HG02763 (cell line): ENCODE data around the gene ENPP6.
"Not testable (repeated sequence)": the region's sequence is repeated elsewhere in the genome, so short reads cannot be mapped to it uniquely, and the experiment has no call there.

Source experiments
- ATAC-seq: cut with Tn5 transposase; IDR thresholded peaks from one replicate; pipeline ENCODE4 v1.9.1; 2021; ENCODE audit warnings: mild to moderate bottlenecking, moderate library complexity; ENCODE audit not compliant: unreplicated experiment

The ENPP6 gene

DNA sequence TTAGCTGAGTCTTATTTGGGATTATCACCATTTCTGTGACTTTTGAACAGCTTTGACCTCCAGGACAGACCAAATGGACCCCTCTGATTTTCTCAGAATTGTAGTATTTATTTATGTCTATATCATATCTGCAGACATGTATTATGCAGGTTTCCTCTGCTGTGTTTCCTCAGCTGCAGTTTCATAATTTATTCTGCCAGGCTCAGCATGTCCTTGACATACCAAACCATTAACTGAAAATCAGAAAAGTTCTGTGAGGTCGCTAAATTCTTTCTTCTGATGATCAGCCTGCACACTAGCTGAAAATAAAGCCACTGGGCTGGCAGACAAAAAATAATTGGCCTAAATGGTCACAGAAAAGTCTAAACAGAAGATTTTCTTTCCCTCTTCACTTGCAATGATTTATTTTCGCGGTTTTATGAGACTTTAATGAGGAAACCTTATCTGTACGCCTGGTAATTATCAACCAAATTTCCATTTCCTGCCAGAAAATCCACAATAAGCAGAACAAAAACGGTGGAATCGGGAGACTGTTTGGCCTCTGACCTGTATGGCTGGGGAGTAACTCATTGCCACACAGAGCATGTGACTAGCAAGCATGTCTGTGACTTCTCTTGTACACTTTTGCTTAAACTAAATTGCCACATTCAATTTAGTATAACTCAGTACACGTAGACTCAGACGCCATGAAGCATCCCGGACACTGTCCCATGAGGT, 150.9 kb downstream of the ENPP6 start:
- no peak for ATAC-seq

DNA sequence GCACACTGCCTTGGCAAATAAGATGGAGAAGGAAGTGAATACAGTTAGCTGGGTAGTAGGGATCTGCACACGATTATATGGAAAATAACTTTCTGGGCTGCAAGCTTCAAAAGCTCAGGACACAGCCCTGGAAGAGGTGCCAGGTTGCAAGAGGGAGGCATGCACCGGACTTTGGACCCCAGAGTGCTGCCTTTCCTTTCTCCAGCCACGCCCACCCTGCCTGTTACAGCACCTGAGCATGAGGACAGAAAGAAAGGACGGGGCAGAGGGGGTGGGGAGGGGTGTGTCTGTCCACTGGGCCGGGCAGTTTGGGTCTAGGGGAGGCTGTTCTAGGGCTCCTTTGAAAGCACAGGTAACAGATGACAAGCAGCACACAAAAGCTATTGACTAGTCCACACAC, 152.8 kb downstream of the ENPP6 start:
- no peak for ATAC-seq

DNA sequence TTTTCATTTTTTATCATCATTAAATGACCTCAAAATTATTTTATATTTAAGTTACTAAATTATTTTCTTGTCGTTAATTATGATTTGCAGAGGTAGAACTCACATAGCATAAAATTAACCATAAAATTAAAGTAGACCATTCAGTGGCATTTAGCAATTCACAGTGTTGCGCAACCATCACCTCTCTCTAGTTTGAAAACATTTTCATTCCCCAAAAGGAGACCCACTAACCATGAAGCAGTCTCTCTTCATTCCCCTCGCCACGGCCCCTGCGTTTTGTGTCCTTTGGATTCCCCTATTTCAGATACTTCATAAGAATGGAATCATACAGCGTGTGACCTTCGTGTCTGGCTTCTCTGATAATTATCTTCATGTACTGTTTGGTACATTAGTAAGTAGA, 154.9 kb downstream of the ENPP6 start:
- ATAC-seq = no peak

DNA sequence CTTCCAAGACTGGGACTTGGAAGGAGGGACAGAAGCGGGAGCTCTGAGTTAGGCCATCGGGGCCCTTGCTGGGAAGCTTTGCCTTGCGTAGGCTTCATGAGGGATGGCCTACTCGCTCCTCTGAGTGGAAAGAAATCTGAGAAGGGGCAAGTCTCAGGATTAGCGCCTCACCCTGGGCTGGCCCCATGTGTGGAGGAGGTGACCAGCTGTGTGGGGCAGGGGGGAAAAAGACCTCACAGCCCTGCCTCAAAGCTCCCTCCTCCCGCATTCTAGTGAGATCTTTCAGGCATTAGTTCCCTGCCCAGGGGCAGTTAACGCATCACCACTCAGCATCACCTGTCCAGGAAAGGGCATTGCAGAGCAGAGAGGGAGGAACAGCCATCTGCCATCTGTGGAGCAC, 156.1 kb downstream of the ENPP6 start:
- ATAC-seq = no peak

DNA sequence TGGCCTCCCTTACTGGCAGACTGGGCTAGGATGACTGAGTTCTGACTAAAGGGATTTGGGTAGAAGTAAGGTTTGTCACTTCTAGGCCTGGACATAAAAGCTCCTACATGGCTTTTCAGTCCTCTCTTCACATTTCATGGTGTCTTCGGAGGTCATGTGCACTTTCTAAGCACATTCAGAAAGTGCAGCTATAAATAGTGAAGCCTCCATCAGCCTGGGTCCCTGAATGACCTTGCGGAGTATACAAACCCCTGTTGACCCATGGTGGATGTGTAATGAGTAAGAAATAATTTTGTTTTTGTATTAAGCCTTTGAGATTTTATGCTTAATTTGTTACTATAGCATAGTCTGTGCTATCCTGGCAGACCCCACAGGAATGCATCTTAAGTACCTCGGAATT, 158.6 kb downstream of the ENPP6 start:
- no peak for ATAC-seq

DNA sequence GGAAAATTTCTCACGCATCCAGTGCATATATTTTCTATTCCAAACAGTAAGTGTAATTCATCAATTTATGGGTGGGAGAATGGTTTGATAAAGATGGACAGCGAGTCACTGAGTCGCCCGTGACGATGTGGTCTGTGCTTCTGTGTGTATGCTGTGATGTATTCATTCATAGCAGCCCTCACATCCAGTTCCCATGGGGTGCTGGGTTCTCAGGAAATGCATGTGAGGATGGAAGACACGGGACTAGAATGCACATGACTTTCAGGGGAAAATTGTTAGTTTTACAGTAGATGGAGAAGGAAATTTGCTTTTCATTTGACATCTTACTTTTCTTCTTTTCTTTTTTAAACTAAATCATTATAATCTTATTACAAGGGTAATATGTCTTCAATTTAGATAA, 159.6 kb downstream of the ENPP6 start:
- no peak for ATAC-seq

DNA sequence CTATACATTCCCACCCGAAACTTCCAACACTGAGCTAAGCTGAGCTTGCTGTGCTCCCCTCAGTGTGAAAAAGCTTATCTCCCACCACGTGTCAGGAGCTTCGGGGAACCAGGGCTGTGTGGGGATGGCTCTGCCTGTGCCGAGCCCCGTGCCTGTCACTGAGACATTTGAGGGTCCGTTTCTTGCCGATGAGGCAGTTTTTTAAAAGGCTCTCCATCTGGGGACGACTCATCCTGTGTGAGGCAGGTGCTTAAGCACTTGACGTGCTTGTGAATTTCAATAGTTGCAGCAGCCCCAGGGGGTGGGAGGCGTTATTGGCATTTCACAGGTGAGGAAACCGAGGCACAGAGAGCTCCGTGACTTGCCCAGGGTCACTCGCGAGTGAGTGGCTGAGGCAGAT, 160.8 kb downstream of the ENPP6 start:
- ATAC-seq = no peak

DNA sequence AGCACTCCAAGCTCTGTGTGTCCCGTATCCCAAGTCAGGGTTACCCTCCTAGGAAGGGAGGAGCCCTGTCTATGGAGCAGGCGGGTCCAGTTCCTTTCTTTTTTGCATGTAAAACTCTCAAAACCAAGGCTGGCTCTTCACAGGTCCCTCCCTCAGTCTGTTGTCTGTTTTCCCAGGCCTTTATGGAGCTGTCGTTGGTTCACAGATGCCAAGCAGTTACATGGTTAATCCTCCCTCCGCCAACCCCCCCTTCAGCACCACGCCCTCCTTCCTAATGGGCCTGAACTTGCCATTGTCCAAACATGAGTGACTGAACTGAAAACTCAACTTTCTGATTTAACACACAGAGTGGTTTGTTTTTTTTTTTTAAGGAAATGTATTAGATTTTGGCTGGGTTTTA, 164.2 kb downstream of the ENPP6 start:
- ATAC-seq = no peak

DNA sequence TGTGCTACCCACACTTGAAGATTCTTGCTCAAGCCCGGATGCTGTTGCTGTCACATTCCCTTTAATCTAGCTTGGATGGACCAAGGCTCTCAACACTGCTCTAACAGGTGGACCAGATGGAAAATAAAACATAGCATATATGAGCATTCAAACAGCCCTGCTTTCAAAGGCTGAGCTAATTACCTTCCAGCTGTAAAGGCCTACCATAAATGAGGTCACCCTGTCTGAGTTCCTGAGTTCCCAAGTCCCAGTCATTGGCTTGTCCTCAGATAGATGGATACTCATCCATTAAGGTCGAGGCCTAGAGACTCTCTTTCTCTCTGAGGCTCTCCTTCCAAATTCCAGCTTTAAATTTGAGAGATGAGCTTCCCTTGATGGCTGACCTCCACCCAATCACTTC, 165.1 kb downstream of the ENPP6 start:
- ATAC-seq = no peak

DNA sequence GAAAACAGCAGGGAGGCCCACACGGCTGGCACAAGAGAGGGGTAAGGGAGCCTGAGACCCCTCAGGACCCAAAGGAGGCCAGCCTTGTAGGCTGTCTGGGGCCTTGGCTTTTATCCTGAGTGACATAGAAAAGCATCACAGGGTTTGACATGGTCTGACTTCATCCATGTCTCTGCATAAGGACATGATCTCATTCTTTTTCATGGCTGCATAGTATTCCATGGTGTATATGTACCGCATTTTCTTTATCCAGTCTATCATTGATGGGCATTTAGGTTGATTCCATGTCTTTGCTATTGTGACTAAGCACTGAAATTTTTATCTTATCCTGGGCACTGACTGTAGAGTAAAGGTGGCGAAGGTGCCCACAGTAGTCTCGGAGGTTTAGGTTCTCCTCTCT, 166.4 kb downstream of the ENPP6 start:
- not testable (repeated sequence) for ATAC-seq

DNA sequence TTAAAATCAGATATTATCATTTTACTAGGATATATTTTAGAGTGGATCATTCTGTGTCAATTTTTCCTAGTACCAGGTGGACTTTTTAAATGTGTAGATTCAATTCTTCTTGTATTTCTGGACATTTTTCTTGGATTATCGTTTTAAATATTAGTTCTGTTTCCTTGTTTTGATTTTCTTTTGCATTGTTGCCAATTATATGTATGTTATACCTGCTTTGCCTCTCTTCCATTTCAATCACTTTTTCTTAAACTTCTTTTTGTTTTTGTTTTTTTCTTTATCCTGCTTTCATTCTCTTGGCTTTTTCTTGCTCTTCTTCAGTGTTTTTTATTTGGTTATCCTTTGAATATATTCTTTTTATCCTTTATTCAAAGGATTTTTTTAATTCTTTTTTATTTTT, 171.5 kb downstream of the ENPP6 start:
- ATAC-seq = no peak

DNA sequence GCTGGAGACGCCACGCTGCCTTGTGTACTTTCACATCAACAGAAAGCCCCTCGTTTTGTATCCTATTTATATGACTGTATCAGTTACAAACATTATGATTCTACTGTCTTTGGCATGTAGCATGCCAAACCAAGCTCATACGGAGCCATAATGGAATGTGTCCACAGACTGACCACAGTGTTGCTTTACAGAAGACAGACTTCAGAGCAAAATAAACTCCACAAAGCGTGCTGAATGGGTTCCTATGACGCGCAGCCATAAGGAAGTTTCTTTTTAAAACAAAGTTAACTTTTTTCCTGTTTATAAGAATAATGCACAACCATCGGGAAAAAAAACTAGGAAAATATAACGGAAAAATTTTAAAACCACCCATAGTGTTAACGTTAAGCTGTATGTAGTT, 176.5 kb downstream of the ENPP6 start:
- no peak for ATAC-seq

DNA sequence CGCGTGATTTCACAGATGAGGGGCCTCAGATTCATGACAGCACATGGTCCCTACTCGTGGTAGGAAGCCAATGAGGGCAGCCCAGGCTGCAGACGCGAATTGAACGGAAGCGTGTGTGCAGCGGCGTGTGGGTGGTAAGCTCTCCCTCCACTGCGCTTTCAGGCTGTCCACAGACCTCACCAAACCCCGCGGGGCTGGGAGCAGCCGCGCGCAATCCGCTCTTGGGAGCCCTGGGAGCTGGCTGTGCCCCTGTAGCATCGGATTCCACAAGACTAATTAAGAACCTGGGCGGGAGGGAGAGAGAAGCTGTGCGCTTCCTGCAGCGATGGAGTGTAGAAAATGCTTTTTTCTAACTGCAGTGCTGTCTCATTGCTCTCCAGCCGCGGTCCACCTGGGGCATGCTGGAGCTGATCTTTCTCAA, 177.7 kb downstream of the ENPP6 start:
- no peak for ATAC-seq
